HUES48 (cell line): Measurements from ENCODE around the gene E2F6.

ENCODE experiments used
- H3K27ac ChIP-seq: one replicate; pipeline ENCODE4 v1.7.0; 2013; ENCODE audit warnings: low read depth, low read length, inconsistent platforms
- H3K27me3 ChIP-seq: 2 replicates; pipeline ENCODE4 v1.6.1; 2013; ENCODE audit warnings: mild to moderate bottlenecking, low read length; ENCODE audit not compliant: control insufficient read depth, insufficient read depth
- H3K36me3 ChIP-seq: 2 replicates; pipeline ENCODE4 v1.6.1; 2013; ENCODE audit warnings: low read length; ENCODE audit not compliant: control insufficient read depth, insufficient read depth
- H3K4me1 ChIP-seq: 2 replicates; pipeline ENCODE4 v1.6.1; 2013; ENCODE audit warnings: mild to moderate bottlenecking, low read length; ENCODE audit not compliant: control insufficient read depth, insufficient read depth
- H3K4me3 ChIP-seq: 2 replicates; pipeline ENCODE4 v1.5.1; 2013; ENCODE audit warnings: mild to moderate bottlenecking, low read depth, low read length
- H3K9ac ChIP-seq: 2 replicates; pipeline ENCODE4 v1.6.1; 2013; ENCODE audit warnings: mild to moderate bottlenecking, low read depth, low read length, moderate library complexity
- H3K9me3 ChIP-seq: 2 replicates; pipeline ENCODE4 v1.6.1; 2013; ENCODE audit warnings: low read length; ENCODE audit not compliant: control insufficient read depth, insufficient read depth

The E2F6 gene

DNA sequence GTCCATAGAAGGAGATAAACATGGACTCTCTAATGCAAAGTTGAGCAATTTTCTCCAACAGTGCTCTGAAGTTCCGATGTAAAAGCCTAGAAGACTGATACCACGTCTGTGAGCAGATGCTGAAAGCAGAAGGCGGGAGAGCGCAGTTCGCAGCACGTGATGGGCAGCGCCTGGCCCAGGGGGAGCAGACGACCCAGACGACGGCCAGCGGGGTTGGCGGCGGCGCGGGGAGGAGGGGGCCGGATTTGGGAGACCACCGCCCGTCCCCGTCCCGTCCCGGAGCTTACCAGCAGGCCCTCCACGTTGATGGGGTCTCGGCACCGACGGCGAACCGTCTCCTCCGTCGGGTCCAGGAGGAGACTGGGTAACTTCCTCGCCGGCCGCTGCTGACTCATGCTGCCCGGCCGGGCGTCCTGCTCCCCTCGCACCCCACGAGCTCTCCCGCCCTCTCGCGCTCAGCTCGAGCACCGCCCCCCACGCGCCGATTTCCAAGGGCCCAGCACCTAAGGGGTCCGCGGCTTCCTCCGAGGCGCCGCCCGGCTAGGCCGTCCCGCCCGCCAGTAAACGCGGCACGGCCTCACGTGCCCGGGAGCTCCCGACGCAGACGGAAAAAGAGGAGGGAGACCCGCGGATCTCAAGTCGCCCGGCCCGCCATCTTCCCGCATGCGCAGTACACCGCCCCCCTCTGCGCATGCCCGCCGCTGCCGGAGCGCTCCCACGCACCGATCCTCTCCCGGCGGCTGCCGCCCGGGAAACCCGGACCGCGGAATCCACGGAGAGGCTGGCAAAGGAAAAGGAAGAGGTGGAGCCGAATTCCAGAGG lies at the start of gene E2F6:
Gene E2F6, minus strand, starts transcription at position 677 of the 822 bp plus-strand sequence. Its CDS starts 282 bp downstream, at position 395.
- Histone ChIP-seq H3K27ac (peak within 1 kb of the TSS; percentile 79), H3K9ac (peak within 1 kb of the TSS; percentile 5; the same call in 1 of the 2 replicates), H3K9me3 (no peaks in the 10 kb centered on the region), H3K4me3 (peak within 1 kb of the TSS; percentile 48), H3K27me3 (peaks cover 12% of the 10 kb centered on the region), H3K4me1 (no peaks in the 10 kb centered on the region), H3K36me3 (peaks cover 17% of the 10 kb centered on the region)

- Histone ChIP-seq H3K36me3 (no peaks in the 10 kb centered on the region), H3K27ac (peak overlapping the region; percentile 77)
Observed at GRCh38 chr2:11515490-11515981, 49.6 kb upstream of the E2F6 start.

DNA sequence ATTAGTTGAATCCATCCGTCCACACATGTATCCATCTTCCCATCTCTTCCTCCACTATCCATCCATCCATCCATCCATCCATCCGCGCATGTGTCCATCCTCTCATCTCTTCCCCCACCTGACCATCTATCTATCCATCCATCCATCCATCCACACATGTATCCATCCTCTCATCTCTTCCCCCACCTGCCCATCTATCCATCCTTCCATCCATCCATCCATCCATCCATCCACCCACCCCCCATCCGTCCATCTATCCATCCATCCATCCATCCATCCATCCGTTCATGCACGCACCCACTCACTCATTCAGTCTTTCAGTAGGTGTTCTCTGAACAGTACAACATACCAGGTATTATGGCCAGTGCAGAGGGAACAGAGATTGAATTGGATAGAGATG lies 48.9 kb upstream of the E2F6 start:
- Histone ChIP-seq H3K4me3 (no peak overlapping the region), H3K27ac (peak overlapping the region; percentile 77), H3K4me1 (peaks cover 19% of the 10 kb centered on the region), H3K9me3 (no peaks in the 10 kb centered on the region), H3K27me3 (no peaks in the 10 kb centered on the region), H3K36me3 (no peaks in the 10 kb centered on the region), H3K9ac (no peak overlapping the region)

More at GRCh38 chr2:11515490-11515981, 49.6 kb upstream of the E2F6 start:
- Histone ChIP-seq H3K4me3 (no peak overlapping the region), H3K9me3 (no peaks in the 10 kb centered on the region), H3K27me3 (no peaks in the 10 kb centered on the region), H3K4me1 (peaks cover 19% of the 10 kb centered on the region), H3K9ac (no peak overlapping the region)

DNA sequence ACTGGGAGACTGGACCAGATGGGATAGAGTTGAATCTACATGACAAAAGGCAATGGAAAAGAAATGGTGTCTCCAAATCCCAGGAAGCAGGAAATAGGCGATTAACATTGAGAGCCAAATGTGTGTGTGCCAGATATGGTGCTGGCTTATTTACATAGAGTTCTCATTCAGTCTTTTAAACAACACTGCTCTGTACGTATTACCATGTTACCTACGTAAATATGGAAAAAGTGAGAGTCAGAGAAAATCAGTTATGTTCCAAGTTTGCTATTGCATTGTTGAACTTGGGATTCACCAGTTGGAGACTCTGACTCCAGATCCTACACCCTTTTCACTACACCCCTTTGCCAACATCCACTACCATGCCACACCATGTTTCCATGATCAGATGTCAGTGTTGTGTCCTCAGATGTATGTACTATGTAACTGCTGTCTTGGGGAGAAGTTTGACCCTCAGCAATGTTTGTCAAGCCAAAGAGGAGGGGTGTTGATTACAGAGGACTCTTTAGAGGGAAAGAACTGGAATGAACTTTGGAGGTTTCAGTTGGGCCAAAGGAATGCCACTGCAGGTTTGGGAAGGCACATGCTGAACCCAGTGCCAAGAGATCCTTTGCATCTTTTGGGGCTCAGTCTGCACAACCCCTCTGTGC lies 48.2 kb upstream of the E2F6 start:
- Histone ChIP-seq H3K27me3 (no peaks in the 10 kb centered on the region), H3K27ac (no peak overlapping the region), H3K9me3 (no peaks in the 10 kb centered on the region)

GRCh38 chr2:11513319-11513718 lies 47.4 kb upstream of the E2F6 start:
- peaks cover 19% of the 10 kb centered on the region for H3K4me1 ChIP-seq

More for the DNA sequence above, 48.2 kb upstream of the E2F6 start:
- Histone ChIP-seq H3K9ac (no peak overlapping the region), H3K4me3 (no peak overlapping the region), H3K36me3 (no peaks in the 10 kb centered on the region), H3K4me1 (peaks cover 19% of the 10 kb centered on the region)

GRCh38 chr2:11512431-11512830 lies 46.5 kb upstream of the E2F6 start:
- H3K4me1 ChIP-seq: peaks cover 19% of the 10 kb centered on the region
- H3K27me3 ChIP-seq: no peaks in the 10 kb centered on the region
- no peak overlapping the region for H3K4me3 ChIP-seq
- H3K9me3 ChIP-seq: no peaks in the 10 kb centered on the region
- H3K27ac ChIP-seq: no peak overlapping the region
- no peak overlapping the region for H3K9ac ChIP-seq
- no peaks in the 10 kb centered on the region for H3K36me3 ChIP-seq

More at GRCh38 chr2:11513319-11513718, 47.4 kb upstream of the E2F6 start:
- H3K27ac ChIP-seq: no peak overlapping the region
- no peaks in the 10 kb centered on the region for H3K27me3 ChIP-seq
- H3K4me3 ChIP-seq: no peak overlapping the region
- H3K9ac ChIP-seq: no peak overlapping the region
- H3K9me3 ChIP-seq: no peaks in the 10 kb centered on the region
- H3K36me3 ChIP-seq: no peaks in the 10 kb centered on the region

- Histone ChIP-seq H3K9me3 (no peaks in the 10 kb centered on the region), H3K4me1 (peaks cover 10% of the 10 kb centered on the region)
Observed at GRCh38 chr2:11509657-11510360, 43.8 kb upstream of the E2F6 start.

GRCh38 chr2:11508279-11508678 lies 42.3 kb upstream of the E2F6 start:
- no peaks in the 10 kb centered on the region for H3K9me3 ChIP-seq
- no peak overlapping the region for H3K27ac ChIP-seq
- 0 out of 2 replicates have a peak, but pooled peaks cover 2% of the 10 kb centered on the region for H3K4me1 ChIP-seq
- no peak overlapping the region for H3K4me3 ChIP-seq
- H3K36me3 ChIP-seq: no peaks in the 10 kb centered on the region
- H3K9ac ChIP-seq: no peak overlapping the region
- no peaks in the 10 kb centered on the region for H3K27me3 ChIP-seq

More at GRCh38 chr2:11509657-11510360, 43.8 kb upstream of the E2F6 start:
- Histone ChIP-seq H3K9ac (no peak overlapping the region), H3K27me3 (no peaks in the 10 kb centered on the region), H3K4me3 (no peak overlapping the region), H3K36me3 (no peaks in the 10 kb centered on the region), H3K27ac (no peak overlapping the region)

- no peaks in the 10 kb centered on the region for H3K4me1 ChIP-seq
- no peaks in the 10 kb centered on the region for H3K36me3 ChIP-seq
- H3K4me3 ChIP-seq: no peak overlapping the region
- H3K9ac ChIP-seq: no peak overlapping the region
- no peaks in the 10 kb centered on the region for H3K27me3 ChIP-seq
- H3K9me3 ChIP-seq: no peaks in the 10 kb centered on the region
- no peak overlapping the region for H3K27ac ChIP-seq
Observed at GRCh38 chr2:11507517-11507916, 41.6 kb upstream of the E2F6 start.

DNA sequence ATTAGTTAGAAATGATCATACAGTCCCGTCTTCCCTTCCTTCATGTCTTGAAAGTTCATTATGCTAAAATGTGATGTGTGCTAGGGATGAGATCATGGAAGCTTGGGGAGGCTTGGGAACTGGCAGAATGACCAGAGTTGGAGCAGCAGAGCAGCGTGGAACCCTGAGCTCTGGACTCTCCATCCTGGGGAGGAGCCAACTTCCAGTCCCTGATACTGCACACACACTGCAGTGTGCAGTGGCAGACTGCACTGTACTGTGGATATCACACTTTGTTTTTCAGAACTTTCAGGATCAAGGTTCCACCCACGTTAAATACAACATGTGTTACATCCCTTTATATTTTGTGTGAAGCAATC lies 40.6 kb upstream of the E2F6 start:
- no peaks in the 10 kb centered on the region for H3K27me3 ChIP-seq
- no peaks in the 10 kb centered on the region for H3K4me1 ChIP-seq
- no peak overlapping the region for H3K9ac ChIP-seq
- no peaks in the 10 kb centered on the region for H3K9me3 ChIP-seq
- no peak overlapping the region for H3K27ac ChIP-seq
- no peak overlapping the region for H3K4me3 ChIP-seq
- no peaks in the 10 kb centered on the region for H3K36me3 ChIP-seq
